OCI-LY3 (cell line): ENCODE data around the gene PCSK6.

Experiments
- H2AFZ ChIP-seq: fragments of 200-600, 300-600 bp; shearing (Covaris generic); 2 replicates; pipeline ENCODE4 v1.6.0; 2014; ENCODE audit warnings: antibody characterized with exemption, low read depth, low read length
- H3K27ac ChIP-seq: fragments of 200-600, 300-600 bp; sonication (generic); 2 replicates; pipeline ENCODE4 v1.5.1; 2014; ENCODE audit warnings: mild to moderate bottlenecking, low read length, moderate library complexity, mixed read lengths
- H3K27me3 ChIP-seq: fragments of 200-600, 300-600 bp; sonication (generic); 2 replicates; pipeline ENCODE4 v1.6.1; 2014; ENCODE audit warnings: low read depth, low read length, mixed read lengths
- H3K36me3 ChIP-seq: fragments of 200-600, 300-600 bp; sonication (generic); replicated peaks from 2 replicates; pipeline ENCODE3; 2014; ENCODE audit warnings: low read depth, low read length, mixed read lengths
- H3K4me1 ChIP-seq: fragments of 300-600, 200-600 bp; sonication (generic); 2 replicates; pipeline ENCODE4 v1.6.1; 2014; ENCODE audit warnings: low read length, mixed read lengths
- H3K4me2 ChIP-seq: fragments of 200-600, 300-600 bp; sonication (generic); 2 replicates; pipeline ENCODE4 v1.6.1; 2014; ENCODE audit warnings: low read length, mixed read lengths
- H3K4me3 ChIP-seq: fragments of 300-600, 200-600 bp; sonication (generic); 2 replicates; pipeline ENCODE4 v1.5.1; 2014; ENCODE audit warnings: antibody characterized with exemption, mild to moderate bottlenecking, low read length, moderate library complexity
- H3K79me2 ChIP-seq: fragments of 300-600, 200-600 bp; shearing (Covaris generic); 2 replicates; pipeline ENCODE4 v1.6.1; 2014; ENCODE audit warnings: mild to moderate bottlenecking, low read length, mixed read lengths
- H3K9ac ChIP-seq: fragments of 300-600, 200-600 bp; shearing (Covaris generic); 2 replicates; pipeline ENCODE4 v1.6.0; 2014; ENCODE audit warnings: mild to moderate bottlenecking, low read length, moderate library complexity
- H3K9me3 ChIP-seq: fragments of 200-600, 300-600 bp; shearing (Covaris generic); 2 replicates; pipeline ENCODE4 v1.6.1; 2014; ENCODE audit warnings: low read length, mixed read lengths; ENCODE audit not compliant: insufficient read depth
- H4K20me1 ChIP-seq: fragments of 200-600, 300-600 bp; sonication (generic); 2 replicates; pipeline ENCODE4 v1.6.1; 2016; ENCODE audit warnings: low read length, mixed read lengths; ENCODE audit not compliant: insufficient read depth
- CTCF ChIP-seq: fragments of 200-600, 300-600 bp; sonication (generic); IDR thresholded peaks from 2 replicates; pipeline ENCODE4 v1.5.1; 2014; ENCODE audit warnings: antibody characterized with exemption, low read length, low read depth
- EZH2phosphoT487 ChIP-seq: fragments of 200-600 bp; shearing (Covaris generic); IDR thresholded peaks from 2 replicates; pipeline ENCODE4 v1.6.1; 2018; ENCODE audit warnings: antibody characterized with exemption, mixed run types, low read depth

The PCSK6 gene

GRCh38 chr15:101450403-101451265 is 38.9 kb downstream of the PCSK6 start:
- no peak overlapping the region for H3K9ac ChIP-seq
- no peak overlapping the region for H2AFZ ChIP-seq
- no peaks in the 10 kb centered on the region for H3K9me3 ChIP-seq
- no peak overlapping the region for H3K27ac ChIP-seq
- no peaks in the 10 kb centered on the region for H4K20me1 ChIP-seq
- no peak for TF ChIP-seq EZH2phosphoT487
- no peak for TF ChIP-seq CTCF
- H3K79me2 ChIP-seq, result no peaks in the 10 kb centered on the region
- peaks cover 20% of the 10 kb centered on the region for H3K27me3 ChIP-seq
- no peaks in the 10 kb centered on the region for H3K36me3 ChIP-seq
- no peak overlapping the region for H3K4me3 ChIP-seq
- H3K4me1 ChIP-seq, result no peaks in the 10 kb centered on the region
- H3K4me2 ChIP-seq, result no peak overlapping the region

GRCh38 chr15:101449471-101450402 is 39.8 kb downstream of the PCSK6 start:
- no peak overlapping the region for H3K4me2 ChIP-seq
- peaks cover 23% of the 10 kb centered on the region for H3K27me3 ChIP-seq
- TF ChIP-seq EZH2phosphoT487 (no peak), CTCF (no peak)
- no peaks in the 10 kb centered on the region for H3K36me3 ChIP-seq
- no peak overlapping the region for H3K4me3 ChIP-seq
- no peaks in the 10 kb centered on the region for H3K4me1 ChIP-seq
- no peaks in the 10 kb centered on the region for H3K9me3 ChIP-seq
- no peaks in the 10 kb centered on the region for H3K79me2 ChIP-seq
- no peak overlapping the region for H3K27ac ChIP-seq
- no peak overlapping the region for H2AFZ ChIP-seq
- no peak overlapping the region for H3K9ac ChIP-seq
- H4K20me1 ChIP-seq, result no peaks in the 10 kb centered on the region

GRCh38 chr15:101448336-101448735 is 41.2 kb downstream of the PCSK6 start:
- no peak overlapping the region for H3K4me2 ChIP-seq
- no peak for TF ChIP-seq CTCF
- H2AFZ ChIP-seq, result no peak overlapping the region
- H3K9ac ChIP-seq, result no peak overlapping the region
- H3K27me3 ChIP-seq, result peaks cover 27% of the 10 kb centered on the region
- H4K20me1 ChIP-seq, result no peaks in the 10 kb centered on the region
- H3K9me3 ChIP-seq, result no peaks in the 10 kb centered on the region
- H3K79me2 ChIP-seq, result no peaks in the 10 kb centered on the region
- no peaks in the 10 kb centered on the region for H3K36me3 ChIP-seq
- H3K4me3 ChIP-seq, result no peak overlapping the region
- no peaks in the 10 kb centered on the region for H3K4me1 ChIP-seq
- no peak overlapping the region for H3K27ac ChIP-seq

- Histone ChIP-seq H3K36me3 (no peaks in the 10 kb centered on the region), H4K20me1 (no peaks in the 10 kb centered on the region), H3K79me2 (no peaks in the 10 kb centered on the region), H3K4me3 (no peak overlapping the region), H3K27me3 (peaks cover 27% of the 10 kb centered on the region), H3K27ac (no peak overlapping the region), H3K9ac (no peak overlapping the region), H2AFZ (no peak overlapping the region), H3K4me2 (no peak overlapping the region), H3K4me1 (no peaks in the 10 kb centered on the region), H3K9me3 (no peaks in the 10 kb centered on the region)
- TF ChIP-seq CTCF, result no peak
- no peak for TF ChIP-seq EZH2phosphoT487
Observed at GRCh38 chr15:101447561-101448071, 41.9 kb downstream of the PCSK6 start.
